Right lung (tissue), 10 donors: Measurements from ENCODE around the gene SPTLC3. TPM values are rescaled to one million over a fixed set of nuclear protein-coding genes. Genes with fewer than 3 reads are reported as not detected.
"Not testable (repeated sequence)": the region's sequence is repeated elsewhere in the genome, so short reads cannot be mapped to it uniquely, and the experiment has no call there.

ENCODE experiments used
- DNase-seq, 2 donors: peaks; one replicate each; pipeline ENCODE4 v3.0.0-alpha.2; 2013
- long read RNA-seq, 8 donors: transcript quantifications; one replicate each; lab custom pipeline, GENCODE V29; 2026
- polyA plus RNA-seq, 5 donors: library from polyadenylated mRNA; unstranded; fragments of 120-200 nt; gene quantifications; one replicate each; pipeline versions ENCODE4 v1.2.1 to v1.2.3, GENCODE V29; 2013; ENCODE audit warnings: inconsistent platforms in 1 of 5, low replicate concordance in 1 of 5; ENCODE audit not compliant: insufficient read length in 5 of 5, insufficient read depth in 1 of 5

Gene SPTLC3
- 10 to 100 TPM in 4 of 5 donors, 1 to 10 TPM in 1; 6.5 to 13.5 (median 12.5) TPM for polyA plus RNA-seq
- long read RNA-seq, donor 1, full-length matches to known transcripts: 1 of 1 reads
- long read RNA-seq, donor 1, partial matches to known transcripts: 0 of 1 reads
- long read RNA-seq, donor 1, other reads (novel, unspliced or antisense): 0 of 1 reads
- long read RNA-seq, donor 2, full-length matches to known transcripts: 1 of 1 reads
- long read RNA-seq, donor 2, partial matches to known transcripts: 0 of 1 reads
- long read RNA-seq, donor 2, other reads (novel, unspliced or antisense): 0 of 1 reads
- long read RNA-seq, donor 3, partial matches to known transcripts: 9 of 9 reads
- long read RNA-seq, donor 3, other reads (novel, unspliced or antisense): 0 of 9 reads
- long read RNA-seq, donor 4: 0 reads
- long read RNA-seq, donor 5: 0 reads
- long read RNA-seq, donor 6, full-length matches to known transcripts: 3 of 3 reads
- long read RNA-seq, donor 6, partial matches to known transcripts: 0 of 3 reads
- long read RNA-seq, donor 6, other reads (novel, unspliced or antisense): 0 of 3 reads
- long read RNA-seq, donor 7, full-length matches to known transcripts: 1 of 1 reads
- long read RNA-seq, donor 7, partial matches to known transcripts: 0 of 1 reads
- long read RNA-seq, donor 7, other reads (novel, unspliced or antisense): 0 of 1 reads
- long read RNA-seq, donor 8: 0 reads

GRCh38 chr20:13008761-13009681 lies at the start of gene SPTLC3:
Gene SPTLC3 (plus strand): TSS chr20:13008972. CDS start chr20:13009268, 296 bp downstream.
- DNase-seq: peak; percentile 36 to 46

- no peak for DNase-seq
These were observed 47.0 kb upstream of the SPTLC3 start for GRCh38 chr20:12961725-12962124.

- DNase-seq: no peak
These were observed 45.9 kb upstream of the SPTLC3 start for GRCh38 chr20:12962895-12963294.

GRCh38 chr20:12963416-12963815 lies 45.4 kb upstream of the SPTLC3 start:
- DNase-seq: no peak

GRCh38 chr20:12965212-12965869 lies 43.4 kb upstream of the SPTLC3 start:
- no peak for DNase-seq

GRCh38 chr20:12965870-12966251 lies 42.9 kb upstream of the SPTLC3 start:
- no peak for DNase-seq

- no peak for DNase-seq
These were observed 42.2 kb upstream of the SPTLC3 start for GRCh38 chr20:12966468-12967085.

- DNase-seq: no peak
These were observed 40.8 kb upstream of the SPTLC3 start for GRCh38 chr20:12967932-12968331.

GRCh38 chr20:12968472-12968871 lies 40.3 kb upstream of the SPTLC3 start:
- DNase-seq: no peak

GRCh38 chr20:12969071-12969669 lies 39.6 kb upstream of the SPTLC3 start:
- DNase-seq: no peak

GRCh38 chr20:12970372-12970821 lies 38.4 kb upstream of the SPTLC3 start:
- DNase-seq: peak in 1 of 2 donors; percentile 36

- DNase-seq: no peak
These were observed 32.8 kb upstream of the SPTLC3 start for GRCh38 chr20:12975833-12976608.

- no peak for DNase-seq
These were observed 32.0 kb upstream of the SPTLC3 start for GRCh38 chr20:12976720-12977309.

GRCh38 chr20:12977328-12978125 lies 31.2 kb upstream of the SPTLC3 start:
- DNase-seq: no peak

- DNase-seq: no peak
These were observed 30.7 kb upstream of the SPTLC3 start for GRCh38 chr20:12978126-12978394.

- DNase-seq: no peak
These were observed 29.9 kb upstream of the SPTLC3 start for GRCh38 chr20:12978613-12979495.

GRCh38 chr20:12979713-12980112 lies 29.1 kb upstream of the SPTLC3 start:
- DNase-seq: not testable (repeated sequence)
